SH-SY5Y (cell line): ENCODE data around the gene BABAM2.

Source experiments
- GATA2 ChIP-seq: IDR thresholded peaks from 2 replicates; pipeline ENCODE4 v1.6.1; 2011; ENCODE audit warnings: mild to moderate bottlenecking, low read depth, low read length
- GATA3 ChIP-seq: IDR thresholded peaks from 2 replicates; pipeline ENCODE4 v1.6.1; 2011; ENCODE audit warnings: low read depth, mild to moderate bottlenecking, low read length, moderate library complexity

DNA sequence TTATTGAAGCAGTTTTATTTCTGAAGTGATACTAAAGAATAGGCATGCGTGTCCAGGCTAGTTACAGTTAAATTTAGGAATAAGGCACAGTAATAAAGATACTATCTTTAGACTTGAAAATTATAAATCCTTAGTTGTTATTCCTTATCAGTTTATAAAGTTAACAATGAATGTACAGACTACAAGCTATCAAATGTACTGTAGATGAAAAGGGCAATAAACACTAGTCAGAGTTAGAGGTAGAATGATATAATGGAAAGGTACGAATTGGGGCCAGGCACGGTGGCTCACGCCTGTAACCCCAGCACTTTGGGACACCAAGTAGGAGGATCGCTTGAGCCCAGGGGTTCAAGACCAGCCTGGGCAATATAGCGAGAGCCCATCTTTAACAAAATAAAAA, 4.2 kb upstream of the BABAM2 start:
- TF ChIP-seq GATA3, result no peak
- TF ChIP-seq GATA2, result no peak
